OCI-LY3 (cell line): ENCODE results near the gene ADRB2.

Experiments used
- CTCF ChIP-seq: fragments of 200-600, 300-600 bp; sonication (generic); IDR thresholded peaks from 2 replicates; pipeline ENCODE4 v1.5.1; 2014; ENCODE audit warnings: antibody characterized with exemption, low read length, low read depth
- EZH2phosphoT487 ChIP-seq: fragments of 200-600 bp; shearing (Covaris generic); IDR thresholded peaks from 2 replicates; pipeline ENCODE4 v1.6.1; 2018; ENCODE audit warnings: antibody characterized with exemption, mixed run types, low read depth

- TF ChIP-seq CTCF = no peak
- no peak for TF ChIP-seq EZH2phosphoT487
These were observed 727 bp upstream of the ADRB2 start for GRCh38 chr5:148825716-148826052.
